Lower lobe of right lung (tissue), 2 donors: ENCODE data around the gene C6orf120. TPM values are rescaled to one million over a fixed set of nuclear protein-coding genes. Genes with fewer than 3 reads are reported as not detected.

Source experiments
- ATAC-seq, 2 donors: fragments of 200-7000 bp; cut with Tn5 transposase; one replicate each; pipeline ENCODE4 v1.9.1; 2020 to 2022; ENCODE audit warnings: mild to moderate bottlenecking in 2 of 2, moderate library complexity in 2 of 2
- DNase-seq: peaks from one replicate; pipeline ENCODE4 v3.0.0-alpha.2; 2020
- H3K27ac ChIP-seq: fragments of 200-600 bp; one replicate; pipeline ENCODE4 v1.8.0; 2022
- H3K27me3 ChIP-seq: fragments of 200-600 bp; one replicate; pipeline ENCODE4 v1.8.0; 2022; ENCODE audit warnings: low read depth
- H3K36me3 ChIP-seq: fragments of 200-600 bp; one replicate; pipeline ENCODE4 v1.8.0; 2022; ENCODE audit warnings: mild to moderate bottlenecking
- H3K4me1 ChIP-seq: fragments of 200-600 bp; one replicate; pipeline ENCODE4 v1.8.0; 2022
- H3K4me3 ChIP-seq: fragments of 200-600 bp; one replicate; pipeline ENCODE4 v1.8.0; 2022; ENCODE audit warnings: mild to moderate bottlenecking
- H3K9me3 ChIP-seq: fragments of 200-600 bp; one replicate; pipeline ENCODE4 v1.8.0; 2022
- intact Hi-C: fragments of 100-400 bp; cut with DNase I; formaldehyde crosslinking; loops from one replicate; pipeline ENCODE4 v1.11.0; 2022
- total RNA-seq: library from RNA; stranded (reverse); fragmentation: NEBNext Ultra II Directional; extraction: Animal tissue kit (Norgen Biotek cat#: 25700); gene quantifications from one replicate; pipeline ENCODE4 v1.2.1, GENCODE V29; 2021
- TF ChIP-seq, protein P1 (sequence below): fragments of 200-600 bp; IDR thresholded peaks from one replicate; pipeline ENCODE4 v1.8.0; 2022; ENCODE audit warnings: antibody characterized with exemption, mild to moderate bottlenecking
- donor health status: DM: no; HTN: yes; CAD: no; lungs with severe emphysema.

Gene C6orf120
- total RNA-seq, 1 donor from 2014 or later, result 22.2 TPM

DNA sequence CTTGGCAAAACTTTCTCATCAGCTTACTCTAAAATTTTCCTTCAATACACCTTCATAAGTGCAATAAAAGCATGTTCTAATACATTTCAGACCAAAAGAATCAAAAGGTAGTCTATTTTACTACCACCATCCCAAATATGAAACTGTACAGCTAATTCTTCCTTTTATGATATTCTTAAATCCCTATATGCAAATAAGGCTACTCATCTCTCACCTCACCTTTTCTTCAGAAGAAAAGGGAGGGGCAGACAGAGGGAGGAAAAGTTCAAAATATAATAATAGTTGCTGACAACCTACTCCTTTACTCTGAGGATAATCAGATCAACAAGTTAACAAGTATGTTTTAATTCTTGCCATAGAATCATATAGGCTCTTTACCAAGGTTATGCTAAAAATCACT, 7.4 kb downstream of the C6orf120 start:
- TF ChIP-seq, protein P1, sequence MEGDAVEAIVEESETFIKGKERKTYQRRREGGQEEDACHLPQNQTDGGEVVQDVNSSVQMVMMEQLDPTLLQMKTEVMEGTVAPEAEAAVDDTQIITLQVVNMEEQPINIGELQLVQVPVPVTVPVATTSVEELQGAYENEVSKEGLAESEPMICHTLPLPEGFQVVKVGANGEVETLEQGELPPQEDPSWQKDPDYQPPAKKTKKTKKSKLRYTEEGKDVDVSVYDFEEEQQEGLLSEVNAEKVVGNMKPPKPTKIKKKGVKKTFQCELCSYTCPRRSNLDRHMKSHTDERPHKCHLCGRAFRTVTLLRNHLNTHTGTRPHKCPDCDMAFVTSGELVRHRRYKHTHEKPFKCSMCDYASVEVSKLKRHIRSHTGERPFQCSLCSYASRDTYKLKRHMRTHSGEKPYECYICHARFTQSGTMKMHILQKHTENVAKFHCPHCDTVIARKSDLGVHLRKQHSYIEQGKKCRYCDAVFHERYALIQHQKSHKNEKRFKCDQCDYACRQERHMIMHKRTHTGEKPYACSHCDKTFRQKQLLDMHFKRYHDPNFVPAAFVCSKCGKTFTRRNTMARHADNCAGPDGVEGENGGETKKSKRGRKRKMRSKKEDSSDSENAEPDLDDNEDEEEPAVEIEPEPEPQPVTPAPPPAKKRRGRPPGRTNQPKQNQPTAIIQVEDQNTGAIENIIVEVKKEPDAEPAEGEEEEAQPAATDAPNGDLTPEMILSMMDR, result no peak
- DNase-seq (no peak), ATAC-seq (no peak)
- no peaks in the 10 kb centered on the region for H3K27me3 ChIP-seq
- H3K4me1 ChIP-seq, result peaks cover 7% of the 10 kb centered on the region
- no peaks in the 10 kb centered on the region for H3K9me3 ChIP-seq
- intact Hi-C loops, result loop anchor here (10.0 kb wide), 1 partner anchor 46 kb away; the partner anchor contains the start of genes DYNLT2 and ERMARD
- no peak overlapping the region for H3K27ac ChIP-seq
- no peak overlapping the region for H3K4me3 ChIP-seq
- peaks cover 91% of the 10 kb centered on the region for H3K36me3 ChIP-seq

DNA sequence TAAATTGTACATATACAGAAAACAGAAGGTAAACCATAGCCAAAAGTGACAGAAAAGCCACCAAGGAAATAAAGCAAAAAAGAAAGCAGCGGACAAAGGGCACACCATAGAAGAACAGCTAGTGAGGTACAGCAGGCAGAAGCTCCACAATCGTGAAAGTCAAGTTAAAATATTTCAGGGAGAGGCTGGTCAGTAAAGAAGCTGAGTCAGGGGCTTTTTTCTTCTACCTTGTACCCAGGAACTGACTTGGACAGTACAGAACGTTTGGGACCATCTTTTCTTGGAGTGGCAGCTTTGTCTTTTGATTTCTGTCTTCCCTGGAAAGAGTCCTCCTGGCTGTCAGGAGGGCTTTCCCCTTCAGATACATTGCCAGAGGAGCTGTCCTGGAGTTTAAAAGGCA, 8.1 kb downstream of the C6orf120 start:
- Histone ChIP-seq H3K36me3 (peaks cover 91% of the 10 kb centered on the region), H3K4me3 (no peak overlapping the region), H3K4me1 (no peaks in the 10 kb centered on the region), H3K9me3 (no peaks in the 10 kb centered on the region), H3K27ac (no peak overlapping the region), H3K27me3 (no peaks in the 10 kb centered on the region)
- no peak for ATAC-seq
- DNase-seq, result no peak
- intact Hi-C loops, result no loop called here
- TF ChIP-seq, protein P1, result no peak

DNA sequence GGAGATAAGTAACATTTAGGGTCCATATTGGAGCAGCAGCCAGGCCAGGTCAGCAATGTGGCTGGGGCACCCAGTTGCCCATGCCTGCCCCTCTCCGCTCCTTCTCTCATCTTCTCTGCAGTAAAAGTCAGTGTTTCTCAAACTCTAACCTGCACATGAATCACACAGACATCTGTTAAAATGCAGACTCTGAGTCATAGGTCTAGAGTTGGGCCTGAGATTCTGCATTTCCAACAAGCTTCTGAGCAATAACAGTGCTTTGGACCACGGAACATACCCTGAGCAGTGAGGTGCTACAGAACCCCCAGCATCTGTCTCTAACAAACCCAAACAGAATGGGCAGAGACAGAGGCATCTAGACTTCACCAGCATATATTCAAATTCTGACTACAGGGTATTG, 12.3 kb downstream of the C6orf120 start:
- H3K4me1 ChIP-seq, result no peaks in the 10 kb centered on the region
- H3K4me3 ChIP-seq, result no peak overlapping the region
- no peaks in the 10 kb centered on the region for H3K27me3 ChIP-seq
- TF ChIP-seq, protein P1, result no peak
- intact Hi-C loops, result no loop called here
- H3K9me3 ChIP-seq, result no peaks in the 10 kb centered on the region
- H3K36me3 ChIP-seq, result peaks cover 97% of the 10 kb centered on the region
- H3K27ac ChIP-seq, result no peak overlapping the region
- DNase-seq (no peak), ATAC-seq (no peak)

DNA sequence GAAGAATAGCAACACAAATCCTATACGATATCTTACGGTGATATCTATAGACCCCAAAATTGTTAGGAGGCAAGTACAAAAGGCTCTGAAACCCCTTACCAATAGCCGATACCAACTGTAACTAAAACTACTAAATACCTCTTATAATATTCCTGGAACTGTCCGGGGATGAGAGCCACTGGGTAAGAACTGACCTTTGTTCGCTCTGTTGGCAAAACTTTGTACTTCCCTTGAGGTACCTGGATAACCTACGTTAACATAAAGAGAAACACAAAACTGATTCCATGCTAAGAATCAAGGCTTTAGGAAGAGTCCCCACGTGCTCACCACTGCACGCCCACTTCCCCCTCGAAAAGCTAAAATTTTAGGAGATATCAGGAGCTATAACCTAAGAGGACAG, 12.7 kb downstream of the C6orf120 start:
- Histone ChIP-seq H3K27me3 (no peaks in the 10 kb centered on the region), H3K4me3 (no peak overlapping the region), H3K4me1 (no peaks in the 10 kb centered on the region), H3K36me3 (peaks cover 93% of the 10 kb centered on the region), H3K9me3 (no peaks in the 10 kb centered on the region), H3K27ac (no peak overlapping the region)
- intact Hi-C loops, result no loop called here
- TF ChIP-seq, protein P1, result no peak
- DNase-seq, result no peak
- ATAC-seq, result no peak

DNA sequence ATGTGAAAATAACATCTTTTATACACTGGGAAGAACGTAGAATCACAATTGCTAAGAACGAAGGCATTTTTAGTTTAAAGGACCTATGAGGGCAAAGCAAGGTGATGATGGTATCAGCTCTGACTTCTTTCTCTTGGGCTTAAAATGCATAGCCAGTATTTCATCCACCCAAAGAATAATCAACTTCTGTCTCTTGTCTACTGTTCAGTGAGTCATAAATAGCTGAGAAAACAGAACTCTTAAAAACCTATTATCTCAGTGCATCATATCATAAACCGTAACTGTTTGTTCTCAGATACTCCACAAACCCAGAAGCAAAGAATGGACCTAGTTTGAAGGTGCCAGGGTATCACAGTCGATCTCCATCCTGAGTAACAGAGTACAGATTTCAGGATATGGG, 17.2 kb downstream of the C6orf120 start:
- H3K27me3 ChIP-seq, result no peaks in the 10 kb centered on the region
- no peak for DNase-seq
- no peak for ATAC-seq
- no peak overlapping the region for H3K27ac ChIP-seq
- no peaks in the 10 kb centered on the region for H3K9me3 ChIP-seq
- TF ChIP-seq, protein P1, result no peak
- intact Hi-C loops, result no loop called here
- H3K4me1 ChIP-seq, result peaks cover 18% of the 10 kb centered on the region
- H3K4me3 ChIP-seq, result no peak overlapping the region
- peaks cover 49% of the 10 kb centered on the region for H3K36me3 ChIP-seq
